ENCODE results near the gene BRSK1. TPM values are rescaled to one million over a fixed set of nuclear protein-coding genes. Genes with fewer than 3 reads are reported as not detected.

BRSK1 gene
- total RNA-seq, 4 donors from 2014 or later: 4.1 to 17.1 (median 12.0) TPM; not detected in 1

GRCh38 chr19:55250262-55251036, 33.3 kb upstream of the BRSK1 start:
- Histone ChIP-seq H3K27ac (no peak overlapping the region), H3K4me1 (peaks cover 0 to 5% of the 10 kb centered on the region in 2 donors), H3K27me3 (no peaks in the 10 kb centered on the region), H3K4me3 (no peak overlapping the region), H3K9me3 (no peaks in the 10 kb centered on the region), H3K36me3 (no peaks in the 10 kb centered on the region)
- TF ChIP-seq POLR2A (IDR thresholded peaks at IDR 0.05): no peak
- TF ChIP-seq CTCF (IDR thresholded peaks at IDR 0.05): no peak
- intact Hi-C loops (cut with DNase I; ENCODE audit: low total_unique reads): no loop called here
- no peak for DNase-seq

- no peak overlapping the region for H3K4me3 ChIP-seq
- H3K9me3 ChIP-seq: no peaks in the 10 kb centered on the region
- TF ChIP-seq CTCF (IDR thresholded peaks at IDR 0.05): no peak
- no peak for TF ChIP-seq POLR2A (IDR thresholded peaks at IDR 0.05)
- no peak overlapping the region for H3K27ac ChIP-seq
- H3K36me3 ChIP-seq: no peaks in the 10 kb centered on the region
- no peak for DNase-seq
- intact Hi-C loops (cut with DNase I; ENCODE audit: low total_unique reads): no loop called here
- no peaks in the 10 kb centered on the region for H3K27me3 ChIP-seq
- H3K4me1 ChIP-seq: peaks cover 0 to 5% of the 10 kb centered on the region in 2 donors
Observed at GRCh38 chr19:55251341-55252081, 32.3 kb upstream of the BRSK1 start.

- no peaks in the 10 kb centered on the region for H3K27me3 ChIP-seq
- TF ChIP-seq CTCF (IDR thresholded peaks at IDR 0.05) (no peak), POLR2A (IDR thresholded peaks at IDR 0.05) (no peak)
- intact Hi-C loops (cut with DNase I; ENCODE audit: low total_unique reads): no loop called here
- H3K9me3 ChIP-seq: no peaks in the 10 kb centered on the region
- no peak overlapping the region for H3K27ac ChIP-seq
- no peak for DNase-seq
- no peaks in the 10 kb centered on the region for H3K36me3 ChIP-seq
- H3K4me1 ChIP-seq: peaks cover 0 to 5% of the 10 kb centered on the region in 2 donors
- no peak overlapping the region for H3K4me3 ChIP-seq
Observed at GRCh38 chr19:55252760-55253663, 30.8 kb upstream of the BRSK1 start.

GRCh38 chr19:55253842-55254624, 29.8 kb upstream of the BRSK1 start:
- Histone ChIP-seq H3K4me1 (peaks cover 0 to 5% of the 10 kb centered on the region in 2 donors), H3K9me3 (no peaks in the 10 kb centered on the region), H3K27me3 (no peaks in the 10 kb centered on the region), H3K4me3 (no peak overlapping the region), H3K27ac (peak overlapping the region in 1 of 2 donors; percentile 9), H3K36me3 (no peaks in the 10 kb centered on the region)
- TF ChIP-seq CTCF (IDR thresholded peaks at IDR 0.05) (no peak), POLR2A (IDR thresholded peaks at IDR 0.05) (no peak)
- intact Hi-C loops (cut with DNase I; ENCODE audit: low total_unique reads): no loop called here
- DNase-seq: no peak
